VCaP (cell line): ENCODE results near the gene GHRL.

Experiments used
- H3K27ac ChIP-seq: fragments of 450-650 bp; 2 replicates; pipeline ENCODE4 v1.5.1; 2017
- TF ChIP-seq, protein P1 (sequence below): fragments of 450-650 bp; conservative IDR thresholded peaks from 2 replicates; pipeline ENCODE4 v1.5.1; 2017; ENCODE audit warnings: mild to moderate bottlenecking, moderate library complexity

GHRL gene

DNA sequence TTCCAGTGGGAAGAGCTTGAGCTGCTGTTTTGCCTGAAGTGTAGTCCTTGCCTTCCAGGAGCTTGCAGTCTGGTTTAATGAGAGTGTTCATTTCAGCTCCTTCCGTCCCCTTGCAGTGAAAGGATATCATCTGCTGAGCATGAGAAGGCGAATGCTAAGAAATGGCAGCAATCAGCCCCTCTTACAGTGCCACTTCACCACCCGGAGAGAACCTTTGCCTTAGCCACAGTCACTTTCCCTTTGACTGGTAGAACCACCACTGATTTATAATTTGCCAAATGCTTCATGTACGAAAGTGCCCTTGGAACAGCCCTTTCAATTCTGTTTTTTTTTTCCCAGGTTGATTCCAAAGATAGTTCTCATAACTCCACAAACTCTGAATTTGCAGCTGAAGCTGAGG, 32.9 kb downstream of the GHRL start:
- no peak overlapping the region for H3K27ac ChIP-seq
- TF ChIP-seq, protein P1, sequence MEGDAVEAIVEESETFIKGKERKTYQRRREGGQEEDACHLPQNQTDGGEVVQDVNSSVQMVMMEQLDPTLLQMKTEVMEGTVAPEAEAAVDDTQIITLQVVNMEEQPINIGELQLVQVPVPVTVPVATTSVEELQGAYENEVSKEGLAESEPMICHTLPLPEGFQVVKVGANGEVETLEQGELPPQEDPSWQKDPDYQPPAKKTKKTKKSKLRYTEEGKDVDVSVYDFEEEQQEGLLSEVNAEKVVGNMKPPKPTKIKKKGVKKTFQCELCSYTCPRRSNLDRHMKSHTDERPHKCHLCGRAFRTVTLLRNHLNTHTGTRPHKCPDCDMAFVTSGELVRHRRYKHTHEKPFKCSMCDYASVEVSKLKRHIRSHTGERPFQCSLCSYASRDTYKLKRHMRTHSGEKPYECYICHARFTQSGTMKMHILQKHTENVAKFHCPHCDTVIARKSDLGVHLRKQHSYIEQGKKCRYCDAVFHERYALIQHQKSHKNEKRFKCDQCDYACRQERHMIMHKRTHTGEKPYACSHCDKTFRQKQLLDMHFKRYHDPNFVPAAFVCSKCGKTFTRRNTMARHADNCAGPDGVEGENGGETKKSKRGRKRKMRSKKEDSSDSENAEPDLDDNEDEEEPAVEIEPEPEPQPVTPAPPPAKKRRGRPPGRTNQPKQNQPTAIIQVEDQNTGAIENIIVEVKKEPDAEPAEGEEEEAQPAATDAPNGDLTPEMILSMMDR, result no peak

DNA sequence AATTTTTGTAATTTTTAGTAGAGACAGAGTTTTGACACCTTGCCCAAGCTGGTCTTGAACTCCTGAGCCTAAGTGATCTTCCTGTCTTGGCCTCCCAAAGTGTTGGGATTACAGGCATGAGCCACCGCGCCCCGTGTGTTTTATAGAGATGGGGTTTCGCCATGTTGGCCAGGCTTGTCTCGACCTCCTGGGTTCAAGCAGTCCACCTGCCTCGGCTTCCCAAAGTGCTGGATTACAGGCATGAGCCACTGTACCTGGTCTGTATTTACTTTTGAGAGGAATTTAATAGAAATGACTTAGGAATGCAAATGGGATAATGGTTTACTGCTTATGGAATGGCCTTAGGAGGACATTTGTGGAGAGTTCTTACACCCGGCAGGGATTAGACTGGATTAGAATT, 33.7 kb downstream of the GHRL start:
- TF ChIP-seq, protein P1, result no peak
- H3K27ac ChIP-seq, result no peak overlapping the region

DNA sequence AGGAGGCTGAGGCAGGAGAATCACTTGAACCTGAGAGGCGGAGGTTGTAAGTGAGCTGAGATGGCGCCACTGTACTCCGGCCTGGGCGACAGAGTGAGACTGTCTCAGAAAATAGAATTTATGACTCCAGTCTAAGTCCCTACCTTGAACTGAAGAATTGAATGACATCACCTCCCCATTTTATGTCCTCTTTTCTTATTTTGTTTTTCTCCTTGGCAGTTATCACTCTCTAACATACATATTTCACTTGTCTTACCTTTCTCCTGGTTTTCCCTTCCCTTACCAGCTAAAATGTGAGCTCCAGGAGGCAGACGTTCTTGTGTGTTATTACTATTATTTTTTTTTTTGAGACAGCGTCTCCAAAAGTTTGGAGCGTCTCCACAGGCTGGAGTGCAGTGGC, 36.9 kb downstream of the GHRL start:
- H3K27ac ChIP-seq, result no peak overlapping the region
- TF ChIP-seq, protein P1, result no peak

DNA sequence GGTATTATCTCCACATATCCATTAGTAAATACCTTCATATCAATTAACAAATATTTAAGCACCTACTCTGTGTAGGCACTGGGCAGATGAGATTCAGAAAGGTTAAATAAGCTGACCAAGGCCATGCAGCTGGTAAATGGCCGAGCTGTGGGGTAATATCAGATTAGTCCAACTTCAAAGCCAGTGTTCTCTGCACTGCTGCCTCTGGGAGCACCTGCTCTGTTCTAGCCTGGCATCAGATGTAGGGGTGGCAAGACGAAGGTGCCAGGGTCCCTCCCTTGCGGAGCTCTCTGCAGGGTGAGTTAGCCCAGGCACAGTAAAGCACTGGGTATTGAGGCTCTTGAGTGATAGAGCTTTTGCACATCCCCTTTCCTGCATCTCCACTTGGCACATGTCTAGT, 39.0 kb downstream of the GHRL start:
- TF ChIP-seq, protein P1, result no peak
- no peak overlapping the region for H3K27ac ChIP-seq

DNA sequence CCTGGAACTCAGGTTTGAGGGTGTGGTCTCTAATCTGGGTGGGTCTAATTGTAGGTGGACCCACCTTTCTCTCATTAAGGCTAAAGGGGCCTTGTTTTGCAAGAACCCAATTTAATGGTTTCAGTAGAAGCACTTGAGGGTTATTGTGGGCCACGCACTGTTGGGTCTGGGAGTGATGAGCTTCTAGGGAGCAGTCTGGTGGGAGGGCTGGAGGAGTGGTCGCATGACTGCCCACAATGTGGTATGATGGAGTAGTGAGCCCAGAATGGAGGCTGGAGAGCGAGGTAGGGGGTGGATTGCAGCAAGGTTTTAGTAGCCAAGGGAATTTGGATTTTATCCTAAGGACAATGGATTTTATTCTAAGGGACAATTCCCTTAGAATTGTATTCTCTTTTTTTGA, 41.7 kb downstream of the GHRL start:
- TF ChIP-seq, protein P1, result no peak
- H3K27ac ChIP-seq, result peak overlapping the region; percentile 87; the same call in 1 of the 2 replicates

DNA sequence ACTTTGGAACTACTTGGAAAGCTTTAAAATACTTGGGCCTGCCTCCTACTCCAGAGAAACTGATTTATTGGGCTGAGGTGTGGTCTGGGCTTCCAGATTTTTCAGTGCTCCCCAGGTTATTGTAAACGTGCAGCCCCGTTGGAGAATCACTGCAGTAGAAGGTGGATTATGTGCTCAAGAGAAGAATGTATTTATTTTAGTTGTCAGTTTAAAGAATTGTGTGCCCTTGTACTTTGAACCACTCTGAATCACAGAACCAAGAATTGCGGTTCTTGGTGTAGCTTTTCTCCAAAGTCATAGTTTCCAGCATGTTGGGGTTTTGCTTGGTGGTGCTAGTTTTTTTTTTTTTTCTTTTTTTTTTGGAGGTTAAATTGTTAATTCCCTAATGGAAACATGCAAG, 42.9 kb downstream of the GHRL start:
- H3K27ac ChIP-seq, result peak overlapping the region; percentile 87
- TF ChIP-seq, protein P1, result no peak

DNA sequence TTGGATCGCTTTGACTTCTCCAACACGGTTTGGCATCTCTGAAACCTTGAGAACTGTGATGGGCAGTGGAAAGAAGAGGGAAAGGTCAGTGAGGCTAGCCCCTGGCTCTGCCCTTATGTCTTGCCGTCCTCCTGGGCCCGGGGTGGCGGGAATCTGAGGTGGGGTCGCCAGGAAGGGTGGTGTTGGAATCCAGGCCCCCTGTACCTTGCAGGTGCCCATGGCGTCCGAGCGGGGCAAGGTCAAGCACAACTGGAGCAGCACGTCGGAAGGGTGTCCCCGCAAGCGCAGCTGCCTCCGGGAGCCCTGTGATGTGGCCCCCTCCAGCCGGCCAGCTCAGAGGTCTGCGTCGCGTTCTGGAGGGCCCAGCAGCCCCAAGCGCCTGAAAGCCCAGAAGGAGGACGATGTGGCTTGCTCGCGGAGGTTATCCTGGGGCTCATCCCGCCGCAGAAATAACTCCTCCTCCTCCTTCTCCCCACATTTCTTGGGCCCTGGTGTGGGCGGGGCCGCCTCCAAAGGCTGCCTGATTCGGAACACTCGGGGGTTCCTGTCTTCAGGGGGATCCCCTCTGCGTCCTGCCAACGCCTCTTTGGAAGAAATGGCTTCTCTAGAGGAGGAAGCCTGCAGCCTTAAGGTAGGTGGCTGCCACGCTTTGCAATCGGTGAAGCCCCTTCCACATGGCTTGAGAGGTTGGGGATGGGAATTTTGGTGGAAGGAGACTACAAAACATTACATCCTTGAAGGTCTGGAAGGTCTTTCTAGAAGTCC, 43.6 kb downstream of the GHRL start:
- H3K27ac ChIP-seq, result peak overlapping the region; percentile 87
- TF ChIP-seq, protein P1, result no peak
